ENCODE data around the gene MBTPS1. TPM values are rescaled to one million over a fixed set of nuclear protein-coding genes. Genes with fewer than 3 reads are reported as not detected.

MBTPS1 gene
- total and polyA plus RNA-seq, 12 donors: 61.5 to 132 (median 83.6) TPM

- intact Hi-C loops (cut with DNase I): no loop called here
- Histone ChIP-seq H3K4me3 (no peak overlapping the region), H3K27ac (no peak overlapping the region), H3K27me3 (no peaks in the 10 kb centered on the region), H3K9me3 (replicated peaks in 1 of 3) (no peaks in the 10 kb centered on the region), H3K36me3 (replicated peaks in 1 of 2) (no peaks in the 10 kb centered on the region), H3K4me1 (replicated peaks in 1 of 2) (no peaks in the 10 kb centered on the region)
- 84 to 89% (median 85%) methylated on average over 14 to 25 of the region's 25 CpGs for WGBS, 4 donors
- no peak for DNase-seq
- TF ChIP-seq POLR2A (IDR thresholded peaks at IDR 0.05) (no peak), CTCF (IDR thresholded peaks at IDR 0.05) (no peak)
These were observed 83.2 kb downstream of the MBTPS1 start for GRCh38 chr16:84033251-84034195.

GRCh38 chr16:84032458-84033178, 84.1 kb downstream of the MBTPS1 start:
- Histone ChIP-seq H3K27ac (no peak overlapping the region), H3K27me3 (no peaks in the 10 kb centered on the region), H3K4me3 (no peak overlapping the region), H3K36me3 (replicated peaks in 1 of 2) (no peaks in the 10 kb centered on the region), H3K4me1 (replicated peaks in 1 of 2) (no peaks in the 10 kb centered on the region), H3K9me3 (replicated peaks in 1 of 3) (no peaks in the 10 kb centered on the region)
- TF ChIP-seq CTCF (IDR thresholded peaks at IDR 0.05) (no peak), POLR2A (IDR thresholded peaks at IDR 0.05) (no peak)
- 73 to 78% (median 76%) methylated on average over 9 to 15 of the region's 15 CpGs for WGBS, 4 donors
- intact Hi-C loops (cut with DNase I): no loop called here
- no peak for DNase-seq

- TF ChIP-seq CTCF (IDR thresholded peaks at IDR 0.05): no peak
- TF ChIP-seq POLR2A (IDR thresholded peaks at IDR 0.05): no peak
- H3K4me3 ChIP-seq: no peak overlapping the region
- no peak for DNase-seq
- H3K27ac ChIP-seq: no peak overlapping the region
- H3K36me3 ChIP-seq (replicated peaks in 1 of 2): no peaks in the 10 kb centered on the region
- intact Hi-C loops (cut with DNase I): no loop called here
- H3K9me3 ChIP-seq (replicated peaks in 1 of 3): no peaks in the 10 kb centered on the region
- WGBS, 4 donors: 83 to 85% (median 84%) methylated on average over 16 to 17 of the region's 17 CpGs
- H3K4me1 ChIP-seq (replicated peaks in 1 of 2): no peaks in the 10 kb centered on the region
- no peaks in the 10 kb centered on the region for H3K27me3 ChIP-seq
These were observed 85.2 kb downstream of the MBTPS1 start for GRCh38 chr16:84031556-84031955.

GRCh38 chr16:84029297-84030047, 87.3 kb downstream of the MBTPS1 start:
- 69 to 82% (median 76%) methylated on average over 14 of the region's 14 CpGs for WGBS, 4 donors
- TF ChIP-seq CTCF (IDR thresholded peaks at IDR 0.05) (no peak), POLR2A (IDR thresholded peaks at IDR 0.05) (no peak)
- peak in 1 of 7 donors; percentile 11 for DNase-seq
- H3K9me3 ChIP-seq (replicated peaks in 1 of 3): no peaks in the 10 kb centered on the region
- no peaks in the 10 kb centered on the region for H3K27me3 ChIP-seq
- H3K4me3 ChIP-seq: no peak overlapping the region
- no peaks in the 10 kb centered on the region for H3K36me3 ChIP-seq (replicated peaks in 1 of 2)
- intact Hi-C loops (cut with DNase I): no loop called here
- no peak overlapping the region for H3K27ac ChIP-seq
- no peaks in the 10 kb centered on the region for H3K4me1 ChIP-seq (replicated peaks in 1 of 2)

Data from adrenal gland (tissue), 12 donors.